NCI-H2107 treated with DMSO at 0.1 percent for 48 hours (cell line): Measurements from ENCODE around the gene TENT4A.

Experiments used
- DNase-seq: peaks from one replicate; lab custom pipeline; 2025; ENCODE audit not compliant: unreplicated experiment; lab: John Stamatoyannopoulos, UW

Gene TENT4A

DNA sequence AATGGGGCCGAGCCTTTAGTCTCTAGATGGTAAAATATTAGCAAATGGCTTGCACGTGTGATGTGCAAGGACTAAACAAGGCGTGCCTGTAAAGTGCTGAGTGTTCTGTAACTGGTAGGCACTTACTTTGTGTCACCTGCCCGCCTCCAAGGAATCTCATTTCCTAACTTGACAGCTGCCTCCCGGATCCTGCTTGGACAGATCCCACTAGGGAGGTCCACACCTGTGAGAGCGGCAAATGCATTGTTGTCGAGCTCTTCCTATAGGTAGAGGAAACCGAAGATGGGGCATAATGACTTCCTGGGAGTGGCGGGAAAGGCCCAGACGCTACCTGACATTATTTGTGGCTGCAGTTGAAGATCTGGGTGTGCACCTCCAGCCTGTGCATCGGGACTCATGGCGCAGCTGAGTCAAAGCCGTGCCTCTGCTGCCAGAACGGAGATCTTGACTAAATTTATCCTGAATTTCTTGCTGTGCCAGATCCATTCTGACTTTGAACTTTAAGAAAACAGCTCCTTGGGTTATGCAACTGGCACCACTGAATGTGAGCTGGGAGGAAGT is 79.8 kb downstream of the TENT4A start:
- no peak for DNase-seq

DNA sequence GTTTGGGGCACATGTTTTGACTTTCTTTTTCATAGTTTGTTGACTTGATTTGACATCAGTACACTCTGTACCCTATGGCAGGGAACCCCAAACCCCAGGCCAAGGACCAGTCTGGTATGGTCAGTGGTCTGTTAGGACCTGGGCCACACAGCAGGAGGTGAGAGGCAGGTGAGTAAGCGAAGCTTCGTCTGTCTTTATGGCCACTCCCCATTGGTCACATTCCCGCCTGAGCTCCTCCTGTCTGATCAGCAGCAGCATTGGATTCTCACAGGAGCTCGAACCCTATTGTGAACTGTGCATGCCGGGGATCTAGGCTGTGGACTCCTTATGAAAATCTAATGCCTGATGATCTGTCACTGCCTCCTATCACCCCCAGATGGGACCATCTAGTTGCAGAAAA is 88.0 kb downstream of the TENT4A start:
- DNase-seq: no peak

DNA sequence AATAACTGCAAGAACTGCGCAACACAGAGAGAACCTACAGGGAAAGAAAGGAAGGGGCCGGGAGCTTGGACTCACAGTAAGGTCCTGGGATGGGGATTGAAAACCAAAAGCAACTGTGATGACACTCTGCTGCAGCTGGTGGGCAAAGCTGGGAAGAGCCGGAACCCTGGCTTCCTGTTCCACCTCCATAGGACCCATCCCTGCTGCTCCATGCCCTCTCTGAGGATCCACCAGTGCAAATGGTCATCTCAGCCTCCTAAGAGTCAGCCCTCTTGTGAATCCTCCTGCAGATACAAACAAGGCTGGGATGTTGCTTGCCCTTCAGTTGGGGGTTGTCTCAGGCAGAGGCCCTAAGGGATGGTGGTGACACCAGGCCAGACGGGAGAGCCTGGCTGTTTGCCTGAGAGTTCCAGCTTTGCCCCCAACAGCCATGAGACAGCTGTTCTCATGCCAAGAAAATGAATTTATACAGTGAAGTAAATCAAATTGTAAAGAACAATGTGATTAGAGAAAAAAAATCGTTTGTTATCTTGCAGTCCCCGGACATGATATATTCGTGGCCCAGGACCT is 90.8 kb downstream of the TENT4A start:
- no peak for DNase-seq

DNA sequence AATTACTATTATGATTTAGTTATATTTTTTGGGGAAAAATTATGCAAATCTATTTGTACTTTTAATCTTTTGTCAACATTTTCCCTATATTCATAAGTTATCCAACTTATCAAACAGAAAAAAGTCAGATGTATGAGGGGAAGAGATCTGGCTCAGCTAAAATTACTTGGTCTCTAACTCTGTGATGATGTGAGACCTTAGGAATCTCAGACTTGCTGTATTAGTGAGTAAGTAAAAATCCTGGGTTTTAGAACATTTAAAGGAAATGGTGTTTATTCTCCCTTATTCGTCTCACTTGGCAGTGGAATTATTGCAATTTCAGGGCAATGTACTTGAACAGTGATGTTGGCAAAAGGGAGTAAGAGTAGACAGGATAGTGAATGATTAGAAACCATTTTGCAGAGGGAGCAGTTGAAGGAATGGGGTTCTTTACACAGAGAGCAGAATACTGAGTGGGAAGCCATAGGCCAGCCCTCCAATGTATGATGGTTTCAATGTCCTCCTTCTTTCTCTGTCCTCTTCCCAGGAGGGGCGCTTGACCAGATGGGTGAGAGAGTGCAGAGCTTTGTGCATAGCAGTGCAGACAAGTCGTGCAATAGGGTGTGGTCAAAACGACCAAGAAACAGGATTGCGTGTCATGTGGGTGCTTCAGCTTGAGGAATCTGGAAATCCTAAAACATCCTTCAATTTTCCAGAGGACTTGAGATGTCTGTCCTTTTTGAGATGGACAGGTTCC is 91.7 kb downstream of the TENT4A start:
- DNase-seq: no peak

DNA sequence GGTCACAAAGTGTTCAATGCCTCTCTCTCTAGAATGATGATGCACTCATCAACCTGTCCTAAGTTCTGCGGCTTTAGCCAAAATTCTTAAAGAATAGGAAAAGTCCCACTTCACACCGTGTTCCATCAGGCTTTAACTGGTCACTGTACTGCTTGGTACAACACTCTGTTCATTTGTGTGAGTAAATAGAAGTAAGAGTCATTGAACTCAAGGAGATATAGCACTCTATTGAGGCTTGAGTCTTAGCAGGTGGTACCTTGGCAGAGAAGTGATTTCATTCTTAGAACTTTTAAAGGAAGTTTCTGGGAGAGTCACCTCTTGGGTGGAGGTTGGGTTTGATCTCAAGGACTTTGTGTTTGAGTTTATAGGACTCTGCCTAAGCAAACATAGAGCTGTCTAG is 92.6 kb downstream of the TENT4A start:
- DNase-seq: no peak
